ENCODE measurements around the gene EEIG2.

EEIG2 gene

GRCh38 chr1:108551137-108551862, 8.6 kb upstream of the EEIG2 start:
- DNase-seq (ENCODE audit: low read depth) = no peak

GRCh38 chr1:108553905-108554304, 6.0 kb upstream of the EEIG2 start:
- no peak for DNase-seq (ENCODE audit: low read depth)

- no peak for DNase-seq (ENCODE audit: low read depth)
Measured at GRCh38 chr1:108554682-108555427, 5.0 kb upstream of the EEIG2 start.

GRCh38 chr1:108556066-108556465, 3.8 kb upstream of the EEIG2 start:
- no peak for DNase-seq (ENCODE audit: low read depth)

GRCh38 chr1:108556499-108556898, 3.4 kb upstream of the EEIG2 start:
- no peak for DNase-seq (ENCODE audit: low read depth)

- no peak for DNase-seq (ENCODE audit: low read depth)
Measured at GRCh38 chr1:108557296-108557695, 2.6 kb upstream of the EEIG2 start.

GRCh38 chr1:108560189-108560873, 431 bp downstream of the EEIG2 start:
- DNase-seq (ENCODE audit: low read depth) = no peak

- DNase-seq (ENCODE audit: low read depth) = no peak
Measured at GRCh38 chr1:108560874-108561459, 1.1 kb downstream of the EEIG2 start.

GRCh38 chr1:108561689-108562326, 1.9 kb downstream of the EEIG2 start:
- DNase-seq (ENCODE audit: low read depth) = no peak

- DNase-seq (ENCODE audit: low read depth) = no peak
Measured at GRCh38 chr1:108563808-108564207, 3.9 kb downstream of the EEIG2 start.

GRCh38 chr1:108565081-108565480, 5.2 kb downstream of the EEIG2 start:
- no peak for DNase-seq (ENCODE audit: low read depth)

GRCh38 chr1:108565512-108565911, 5.6 kb downstream of the EEIG2 start:
- DNase-seq (ENCODE audit: low read depth) = no peak

GRCh38 chr1:108568589-108568988, 8.7 kb downstream of the EEIG2 start:
- no peak for DNase-seq (ENCODE audit: low read depth)

- DNase-seq (ENCODE audit: low read depth) = no peak
Measured at GRCh38 chr1:108569097-108569728, 9.3 kb downstream of the EEIG2 start.

GRCh38 chr1:108570128-108570527, 10.2 kb downstream of the EEIG2 start:
- DNase-seq (ENCODE audit: low read depth) = no peak

- no peak for DNase-seq (ENCODE audit: low read depth)
Measured at GRCh38 chr1:108570998-108571401, 11.1 kb downstream of the EEIG2 start.

GRCh38 chr1:108572182-108572581, 12.3 kb downstream of the EEIG2 start:
- DNase-seq (ENCODE audit: low read depth) = no peak

GRCh38 chr1:108573183-108573582, 13.3 kb downstream of the EEIG2 start:
- no peak for DNase-seq (ENCODE audit: low read depth)

GRCh38 chr1:108574008-108574407, 14.1 kb downstream of the EEIG2 start:
- no peak for DNase-seq (ENCODE audit: low read depth)

GRCh38 chr1:108575375-108575774, 15.5 kb downstream of the EEIG2 start:
- DNase-seq (ENCODE audit: low read depth) = no peak

GRCh38 chr1:108583757-108584427, 24.0 kb downstream of the EEIG2 start:
- no peak for DNase-seq (ENCODE audit: low read depth)

Data from HS-5 (cell line).